HG02571 (cell line): Measurements from ENCODE around the gene ZNF532.
"Not testable (repeated sequence)": the region's sequence is repeated elsewhere in the genome, so short reads cannot be mapped to it uniquely, and the experiment has no call there.

Experiments used
- ATAC-seq: cut with Tn5 transposase; IDR thresholded peaks from one replicate; pipeline ENCODE4 v1.9.1; 2021; ENCODE audit warnings: mild to moderate bottlenecking, moderate library complexity; ENCODE audit not compliant: unreplicated experiment

Gene ZNF532, protein sequence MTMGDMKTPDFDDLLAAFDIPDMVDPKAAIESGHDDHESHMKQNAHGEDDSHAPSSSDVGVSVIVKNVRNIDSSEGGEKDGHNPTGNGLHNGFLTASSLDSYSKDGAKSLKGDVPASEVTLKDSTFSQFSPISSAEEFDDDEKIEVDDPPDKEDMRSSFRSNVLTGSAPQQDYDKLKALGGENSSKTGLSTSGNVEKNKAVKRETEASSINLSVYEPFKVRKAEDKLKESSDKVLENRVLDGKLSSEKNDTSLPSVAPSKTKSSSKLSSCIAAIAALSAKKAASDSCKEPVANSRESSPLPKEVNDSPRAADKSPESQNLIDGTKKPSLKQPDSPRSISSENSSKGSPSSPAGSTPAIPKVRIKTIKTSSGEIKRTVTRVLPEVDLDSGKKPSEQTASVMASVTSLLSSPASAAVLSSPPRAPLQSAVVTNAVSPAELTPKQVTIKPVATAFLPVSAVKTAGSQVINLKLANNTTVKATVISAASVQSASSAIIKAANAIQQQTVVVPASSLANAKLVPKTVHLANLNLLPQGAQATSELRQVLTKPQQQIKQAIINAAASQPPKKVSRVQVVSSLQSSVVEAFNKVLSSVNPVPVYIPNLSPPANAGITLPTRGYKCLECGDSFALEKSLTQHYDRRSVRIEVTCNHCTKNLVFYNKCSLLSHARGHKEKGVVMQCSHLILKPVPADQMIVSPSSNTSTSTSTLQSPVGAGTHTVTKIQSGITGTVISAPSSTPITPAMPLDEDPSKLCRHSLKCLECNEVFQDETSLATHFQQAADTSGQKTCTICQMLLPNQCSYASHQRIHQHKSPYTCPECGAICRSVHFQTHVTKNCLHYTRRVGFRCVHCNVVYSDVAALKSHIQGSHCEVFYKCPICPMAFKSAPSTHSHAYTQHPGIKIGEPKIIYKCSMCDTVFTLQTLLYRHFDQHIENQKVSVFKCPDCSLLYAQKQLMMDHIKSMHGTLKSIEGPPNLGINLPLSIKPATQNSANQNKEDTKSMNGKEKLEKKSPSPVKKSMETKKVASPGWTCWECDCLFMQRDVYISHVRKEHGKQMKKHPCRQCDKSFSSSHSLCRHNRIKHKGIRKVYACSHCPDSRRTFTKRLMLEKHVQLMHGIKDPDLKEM (N-terminal part only)

GRCh38 chr18:58864146-58865032 is at the start of gene ZNF532:
TSS of gene ZNF532 (plus strand) at chr18:58864877. CDS start in a region left out here.
- ATAC-seq, result no peak

DNA sequence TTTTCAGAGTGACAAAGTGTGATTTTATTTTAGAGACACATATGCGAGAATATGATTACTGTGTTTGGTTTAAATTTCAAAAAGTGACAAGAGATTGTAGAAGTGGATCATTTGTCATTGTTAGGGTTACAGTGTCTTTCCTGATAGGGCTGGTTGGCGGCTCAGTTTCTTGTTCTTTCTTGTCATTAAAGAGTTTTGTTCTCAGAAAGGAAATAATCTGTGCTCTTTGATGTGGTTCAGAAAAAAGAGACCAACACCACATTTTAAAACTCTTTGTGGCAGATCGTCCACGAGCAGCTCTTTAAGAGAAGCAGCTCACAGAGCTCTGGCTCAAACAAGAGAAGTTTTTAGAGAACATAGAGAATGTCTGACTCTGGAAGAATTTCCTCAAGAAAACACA is 45.6 kb upstream of the ZNF532 start:
- ATAC-seq, result no peak

DNA sequence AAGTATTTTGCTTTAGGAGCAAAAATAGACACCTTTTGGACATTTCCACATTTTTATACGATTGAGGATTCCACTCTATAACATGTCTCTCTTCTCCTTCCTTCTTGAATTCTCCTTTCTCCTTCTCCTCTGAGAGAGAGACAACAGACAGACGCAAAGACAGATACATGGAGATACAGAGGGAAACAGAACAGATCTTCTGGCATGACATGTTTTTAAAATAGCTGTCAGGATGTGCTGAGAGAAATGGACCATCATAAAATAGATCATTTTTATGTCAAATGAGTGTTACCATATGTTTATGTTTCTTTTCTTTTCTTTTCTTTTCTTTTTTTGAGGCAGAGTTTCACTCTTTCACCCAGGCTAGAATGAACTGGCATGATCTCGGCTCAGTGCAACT is 44.4 kb upstream of the ZNF532 start:
- no peak for ATAC-seq

- no peak for ATAC-seq
Observed at GRCh38 chr18:58822944-58823343, 41.7 kb upstream of the ZNF532 start.

- no peak for ATAC-seq
Observed at GRCh38 chr18:58823412-58823811, 41.3 kb upstream of the ZNF532 start.

GRCh38 chr18:58826926-58827325 is 37.8 kb upstream of the ZNF532 start:
- ATAC-seq, result not testable (repeated sequence)

DNA sequence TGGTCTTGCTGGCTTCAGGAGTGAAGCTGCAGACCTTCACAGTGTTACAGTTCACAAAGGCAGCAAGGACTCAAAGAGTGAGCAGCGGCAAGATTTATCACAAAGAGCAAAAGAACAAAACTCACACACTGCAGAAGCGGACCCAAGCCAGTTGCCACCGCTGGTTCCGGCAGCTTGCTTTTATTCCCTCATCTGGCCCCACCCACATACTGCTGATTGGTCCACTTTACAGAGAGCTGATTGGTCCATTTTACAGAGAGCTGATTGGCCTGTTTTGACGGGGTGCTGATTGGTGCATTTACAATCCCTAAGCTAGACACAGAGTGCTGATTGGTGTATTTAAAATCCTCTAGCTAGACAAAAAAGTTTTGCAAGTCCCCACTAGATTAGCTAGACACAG is 37.2 kb upstream of the ZNF532 start:
- ATAC-seq, result no peak

- ATAC-seq, result no peak
Observed at GRCh38 chr18:58827886-58828285, 36.8 kb upstream of the ZNF532 start.

DNA sequence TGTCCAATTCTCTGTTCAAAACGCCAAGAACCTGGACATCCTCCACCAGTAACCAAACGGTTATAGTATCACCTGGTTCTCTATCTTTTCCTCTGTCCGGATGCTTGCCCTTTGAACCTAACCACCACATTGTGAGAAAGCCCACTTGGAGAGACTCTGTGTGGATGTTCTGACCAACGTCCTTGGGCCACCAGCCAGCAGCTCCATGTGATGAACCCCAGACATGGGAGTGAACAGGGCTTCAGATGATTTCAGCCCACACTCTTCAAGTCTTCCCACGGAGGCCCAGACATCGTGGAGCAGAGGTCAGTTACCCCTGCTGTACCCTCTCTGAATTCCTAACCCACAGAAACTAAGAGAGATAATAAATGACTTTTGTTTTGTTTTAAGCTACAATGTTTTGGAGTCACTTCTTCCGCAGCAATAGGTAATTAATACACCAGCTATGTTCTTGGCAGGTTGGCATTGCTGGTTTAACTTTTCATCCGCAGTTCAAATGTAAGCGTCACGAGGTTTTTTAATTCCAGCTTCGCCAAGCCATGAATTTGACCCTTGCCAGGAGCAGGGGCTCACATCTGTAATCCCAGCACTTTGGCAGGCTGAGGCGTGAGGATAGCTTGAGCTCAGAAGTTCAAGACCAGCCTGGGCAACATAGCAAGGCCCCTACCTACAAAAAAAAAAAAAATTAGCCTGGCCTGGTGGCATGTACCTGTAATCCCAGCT is 36.1 kb upstream of the ZNF532 start:
- ATAC-seq, result no peak

- no peak for ATAC-seq
Observed at GRCh38 chr18:58829263-58829662, 35.4 kb upstream of the ZNF532 start.

DNA sequence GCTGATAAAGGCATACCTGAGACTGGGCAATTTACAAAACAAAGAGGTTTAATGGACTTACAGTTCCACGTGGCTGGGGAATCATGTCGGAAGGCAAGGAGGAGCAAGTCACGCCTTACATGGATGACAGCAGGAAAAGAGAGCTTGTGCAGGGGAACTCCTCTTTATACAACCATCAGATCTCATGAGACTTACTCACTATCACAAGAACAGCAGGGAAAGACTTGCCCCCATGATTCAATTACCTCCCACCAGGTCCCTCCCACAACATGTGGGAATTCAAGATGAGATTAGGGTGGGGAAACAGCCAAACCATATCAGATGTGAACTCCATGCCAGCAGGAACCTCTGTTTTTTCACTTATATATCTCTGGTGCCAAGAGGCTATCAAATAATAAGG is 34.8 kb upstream of the ZNF532 start:
- ATAC-seq, result not testable (repeated sequence)

DNA sequence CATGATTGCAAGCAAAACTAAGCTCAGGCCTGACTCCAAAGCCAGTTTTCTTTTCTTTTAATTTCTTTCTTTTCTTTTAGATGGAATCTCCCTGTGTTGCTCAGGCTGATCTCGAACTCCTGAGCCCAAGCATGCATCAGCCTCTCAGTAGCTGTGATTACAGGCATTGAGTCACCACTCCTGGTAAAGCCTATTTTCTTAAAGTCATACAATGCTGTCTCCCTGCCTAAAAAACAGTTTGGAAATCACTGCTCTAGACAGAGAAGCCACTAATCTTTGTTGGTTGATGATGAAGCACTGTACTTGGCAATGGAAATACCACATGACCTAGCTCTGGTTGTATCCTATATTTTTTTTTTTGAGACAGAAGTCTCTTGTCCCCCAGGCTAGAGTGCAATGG is 33.1 kb upstream of the ZNF532 start:
- ATAC-seq, result no peak

DNA sequence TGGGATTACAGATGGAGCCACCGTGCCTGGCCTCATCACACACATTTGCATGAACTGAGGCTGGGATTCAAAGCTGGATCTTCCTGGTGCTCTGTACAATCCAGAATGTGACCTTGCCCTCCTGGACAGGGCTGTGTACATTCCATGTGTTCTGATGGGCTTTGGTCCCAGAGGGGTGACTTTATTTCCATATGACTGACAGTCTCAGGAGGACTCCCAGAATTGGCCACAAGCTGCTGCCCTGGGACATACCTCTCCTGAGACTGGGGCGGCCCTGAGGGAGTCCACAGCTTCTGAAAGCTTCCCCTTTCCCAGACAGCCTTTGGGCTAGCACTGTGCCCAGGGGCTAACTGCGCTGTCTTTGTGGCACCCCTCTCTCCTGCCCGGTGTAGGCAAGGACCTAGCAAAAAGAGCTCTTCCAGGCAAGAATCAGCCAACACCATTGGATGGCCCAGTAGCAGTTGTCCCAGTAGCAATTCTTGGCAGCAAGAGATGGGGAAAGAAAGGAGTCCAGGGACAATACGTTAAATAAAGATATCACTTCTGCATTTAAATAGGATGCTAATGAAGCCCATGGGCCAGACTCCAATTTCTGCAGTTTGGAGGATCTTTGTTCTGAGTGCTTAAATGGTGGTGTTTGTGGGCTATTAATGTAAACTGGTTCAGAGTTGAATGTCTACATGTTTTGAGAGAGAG is 26.4 kb upstream of the ZNF532 start:
- ATAC-seq, result no peak

DNA sequence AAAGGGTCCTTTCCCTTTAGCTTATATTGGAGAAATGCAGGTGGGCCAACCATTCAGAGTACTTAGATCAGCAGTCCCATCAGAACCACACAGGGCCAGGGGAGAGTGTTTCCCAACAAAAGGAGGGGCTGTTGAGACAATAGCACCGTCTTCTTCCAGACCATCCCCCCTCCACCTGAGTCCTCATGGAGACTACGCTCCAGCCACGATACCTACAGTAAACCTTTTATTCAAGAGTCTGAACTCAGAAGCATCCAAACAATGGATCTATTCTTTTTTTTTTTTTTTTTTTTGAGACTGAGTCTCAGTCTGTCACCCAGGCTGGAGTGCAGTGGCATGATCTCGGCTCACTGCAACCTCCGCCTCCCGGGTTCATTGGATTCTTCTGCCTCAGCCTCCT is 25.7 kb upstream of the ZNF532 start:
- ATAC-seq, result no peak

- ATAC-seq, result no peak
Observed at GRCh38 chr18:58842978-58843687, 21.5 kb upstream of the ZNF532 start.

- no peak for ATAC-seq
Observed at GRCh38 chr18:58843688-58844035, 21.0 kb upstream of the ZNF532 start.

DNA sequence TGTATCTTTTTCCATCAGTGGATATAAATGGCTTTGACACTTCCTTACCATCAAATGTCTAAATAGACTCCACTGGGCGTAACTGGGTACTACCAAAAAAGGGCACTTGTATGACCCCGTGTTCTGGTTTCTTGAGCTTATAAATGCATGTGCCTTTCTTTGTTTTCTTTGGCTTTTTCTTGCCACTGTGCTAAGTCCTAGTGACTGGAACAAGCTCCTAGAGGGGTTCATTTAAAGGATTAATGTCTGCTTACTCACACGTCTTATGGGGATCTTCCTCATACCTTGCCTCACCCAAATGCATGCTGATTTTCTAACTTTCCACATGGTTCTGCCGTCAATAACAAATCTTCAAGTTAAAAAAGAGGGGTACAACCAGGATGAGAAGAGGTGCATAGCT is 19.8 kb upstream of the ZNF532 start:
- ATAC-seq, result no peak

- ATAC-seq, result no peak
Observed at GRCh38 chr18:58845928-58846724, 18.6 kb upstream of the ZNF532 start.
